Epithelial cell of prostate (primary cell): ENCODE results near the gene HOXB5.

Source experiments
- DNase-seq: peaks from one replicate; pipeline ENCODE4 v3.0.0-alpha.2; 2011; ENCODE audit warnings: low read depth, low spot score
- H3K27ac ChIP-seq: fragments of 450-650 bp; 2 replicates; pipeline ENCODE4 v1.5.1; 2017; ENCODE audit warnings: mild to moderate bottlenecking

The HOXB5 gene

GRCh38 chr17:48630009-48630924, 36.7 kb upstream of the HOXB5 start:
- H3K27ac ChIP-seq, result no peak overlapping the region

GRCh38 chr17:48629411-48629759, 35.8 kb upstream of the HOXB5 start:
- no peak overlapping the region for H3K27ac ChIP-seq
- DNase-seq, result no peak

More at GRCh38 chr17:48630009-48630924, 36.7 kb upstream of the HOXB5 start:
- no peak for DNase-seq

- no peak overlapping the region for H3K27ac ChIP-seq
- no peak for DNase-seq
Measured at GRCh38 chr17:48628649-48629410, 35.3 kb upstream of the HOXB5 start.

GRCh38 chr17:48627623-48628521, 34.3 kb upstream of the HOXB5 start:
- no peak for DNase-seq
- no peak overlapping the region for H3K27ac ChIP-seq

- no peak for DNase-seq
- peak overlapping the region; percentile 48 for H3K27ac ChIP-seq
Measured at GRCh38 chr17:48627118-48627597, 33.6 kb upstream of the HOXB5 start.

GRCh38 chr17:48626245-48627117, 32.9 kb upstream of the HOXB5 start, which contains the start of gene HOXB9:
TSS of gene HOXB9 (minus strand) at chr17:48626358. CDS start at chr17:48626269, 89 bp downstream.
- no peak for DNase-seq
- peak within 1 kb of the TSS; percentile 48 for H3K27ac ChIP-seq

GRCh38 chr17:48625495-48626244, 32.1 kb upstream of the HOXB5 start:
- peak overlapping the region; percentile 48 for H3K27ac ChIP-seq
- DNase-seq, result no peak

GRCh38 chr17:48624544-48625494, 31.2 kb upstream of the HOXB5 start:
- peak overlapping the region; percentile 48 for H3K27ac ChIP-seq

GRCh38 chr17:48624118-48624517, 30.5 kb upstream of the HOXB5 start:
- no peak for DNase-seq
- H3K27ac ChIP-seq, result no peak overlapping the region

More at GRCh38 chr17:48624544-48625494, 31.2 kb upstream of the HOXB5 start:
- DNase-seq, result no peak

GRCh38 chr17:48623583-48623982, 30.0 kb upstream of the HOXB5 start:
- no peak overlapping the region for H3K27ac ChIP-seq
- DNase-seq, result no peak

GRCh38 chr17:48622857-48623256, 29.3 kb upstream of the HOXB5 start:
- DNase-seq, result no peak
- no peak overlapping the region for H3K27ac ChIP-seq

- no peak overlapping the region for H3K27ac ChIP-seq
- DNase-seq, result no peak
Measured at GRCh38 chr17:48621410-48622392, 28.1 kb upstream of the HOXB5 start.

- DNase-seq, result no peak
- H3K27ac ChIP-seq, result no peak overlapping the region
Measured at GRCh38 chr17:48620461-48621139, 27.0 kb upstream of the HOXB5 start.

- H3K27ac ChIP-seq, result no peak overlapping the region
- DNase-seq, result no peak
Measured at GRCh38 chr17:48619826-48620449, 26.4 kb upstream of the HOXB5 start.

- peak; percentile 18 for DNase-seq
- no peak overlapping the region for H3K27ac ChIP-seq
Measured at GRCh38 chr17:48618256-48618896, 24.8 kb upstream of the HOXB5 start.
